ENCODE measurements around the gene KIRREL3. TPM values are rescaled to one million over a fixed set of nuclear protein-coding genes. Genes with fewer than 3 reads are reported as not detected.

KIRREL3 gene
- total RNA-seq, 3 donors from 2014 or later = 0.32 to 0.33 TPM; not detected in 1

DNA sequence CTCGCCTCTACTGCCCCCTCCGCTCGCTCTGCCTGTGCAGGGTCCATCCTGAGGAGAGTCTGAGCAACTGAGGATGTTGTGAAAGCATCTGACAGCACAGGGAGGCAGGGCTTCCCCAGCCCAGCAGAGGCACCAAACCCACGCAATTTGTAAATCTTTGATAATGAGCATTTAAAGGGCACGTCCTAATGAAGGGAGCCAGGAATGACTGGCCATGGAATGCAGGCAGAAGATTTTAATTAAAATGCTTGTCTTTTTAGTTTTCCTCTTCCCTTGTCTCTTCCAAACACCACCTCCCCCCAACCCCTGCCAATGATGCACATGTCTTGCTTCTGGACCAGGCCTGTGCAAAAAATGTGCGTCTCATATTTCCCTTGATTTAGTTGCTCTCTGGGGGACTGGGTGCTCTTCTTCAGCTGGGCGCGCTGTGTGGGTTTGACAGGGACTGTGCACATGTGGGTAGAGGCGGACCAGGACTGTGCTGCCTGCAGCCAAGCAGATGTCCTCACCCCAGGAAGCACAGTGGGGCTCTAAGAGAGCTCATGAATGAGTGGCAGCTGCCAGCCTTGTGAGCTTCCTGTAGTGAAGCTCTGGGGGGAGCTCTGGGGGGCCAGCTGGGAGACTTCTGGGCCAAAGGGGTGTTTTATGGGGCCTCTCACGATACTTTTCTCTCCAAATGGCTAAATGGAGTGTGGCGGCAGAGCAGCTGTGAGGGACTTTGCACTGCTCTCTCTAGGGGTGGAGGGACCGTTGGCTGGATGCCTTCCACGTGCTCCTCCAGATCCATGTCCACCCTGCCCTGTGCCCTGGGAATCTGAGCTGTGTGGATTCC, 371.6 kb downstream of the KIRREL3 start:
- DNase-seq (ENCODE audit: low spot score in 2 of 2) = no peak
- Histone ChIP-seq H3K36me3 (no peaks in the 10 kb centered on the region), H3K9me3 (no peaks in the 10 kb centered on the region), H3K4me1 (no peaks in the 10 kb centered on the region), H3K27me3 (no peaks in the 10 kb centered on the region), H3K27ac (no peak overlapping the region), H3K4me3 (no peak overlapping the region)
- intact Hi-C loops (cut with DNase I; ENCODE audit: low total_unique reads) = no loop called here
- TF ChIP-seq, protein P1, sequence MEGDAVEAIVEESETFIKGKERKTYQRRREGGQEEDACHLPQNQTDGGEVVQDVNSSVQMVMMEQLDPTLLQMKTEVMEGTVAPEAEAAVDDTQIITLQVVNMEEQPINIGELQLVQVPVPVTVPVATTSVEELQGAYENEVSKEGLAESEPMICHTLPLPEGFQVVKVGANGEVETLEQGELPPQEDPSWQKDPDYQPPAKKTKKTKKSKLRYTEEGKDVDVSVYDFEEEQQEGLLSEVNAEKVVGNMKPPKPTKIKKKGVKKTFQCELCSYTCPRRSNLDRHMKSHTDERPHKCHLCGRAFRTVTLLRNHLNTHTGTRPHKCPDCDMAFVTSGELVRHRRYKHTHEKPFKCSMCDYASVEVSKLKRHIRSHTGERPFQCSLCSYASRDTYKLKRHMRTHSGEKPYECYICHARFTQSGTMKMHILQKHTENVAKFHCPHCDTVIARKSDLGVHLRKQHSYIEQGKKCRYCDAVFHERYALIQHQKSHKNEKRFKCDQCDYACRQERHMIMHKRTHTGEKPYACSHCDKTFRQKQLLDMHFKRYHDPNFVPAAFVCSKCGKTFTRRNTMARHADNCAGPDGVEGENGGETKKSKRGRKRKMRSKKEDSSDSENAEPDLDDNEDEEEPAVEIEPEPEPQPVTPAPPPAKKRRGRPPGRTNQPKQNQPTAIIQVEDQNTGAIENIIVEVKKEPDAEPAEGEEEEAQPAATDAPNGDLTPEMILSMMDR (IDR thresholded peaks at IDR 0.05) = no peak
- TF ChIP-seq POLR2AphosphoS5 (IDR thresholded peaks at IDR 0.05) (no peak), POLR2A (IDR thresholded peaks at IDR 0.05) (no peak)

DNA sequence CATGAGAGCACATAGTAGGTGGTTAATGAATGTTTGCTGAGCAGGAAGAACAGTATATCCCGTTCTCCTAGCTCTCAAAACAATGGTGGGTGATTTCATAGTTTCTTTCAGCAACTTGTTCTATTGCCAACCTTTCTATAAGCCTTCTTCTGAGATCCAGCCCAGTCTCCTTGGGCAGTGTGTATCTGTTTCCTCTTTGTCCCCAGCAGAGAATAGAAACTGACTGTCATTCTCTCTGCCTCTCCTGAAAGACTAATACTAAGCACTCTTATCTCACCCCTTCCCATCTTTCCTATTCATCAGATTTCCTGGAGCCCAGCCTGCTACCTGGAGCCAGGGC, 372.1 kb downstream of the KIRREL3 start:
- Histone ChIP-seq H3K27me3 (no peaks in the 10 kb centered on the region), H3K9me3 (no peaks in the 10 kb centered on the region), H3K4me3 (no peak overlapping the region), H3K36me3 (no peaks in the 10 kb centered on the region), H3K4me1 (no peaks in the 10 kb centered on the region), H3K27ac (no peak overlapping the region)
- intact Hi-C loops (cut with DNase I; ENCODE audit: low total_unique reads) = no loop called here
- no peak for DNase-seq (ENCODE audit: low spot score in 2 of 2)
- TF ChIP-seq, protein P1 (IDR thresholded peaks at IDR 0.05) = no peak
- TF ChIP-seq POLR2A (IDR thresholded peaks at IDR 0.05) (no peak), POLR2AphosphoS5 (IDR thresholded peaks at IDR 0.05) (no peak)

DNA sequence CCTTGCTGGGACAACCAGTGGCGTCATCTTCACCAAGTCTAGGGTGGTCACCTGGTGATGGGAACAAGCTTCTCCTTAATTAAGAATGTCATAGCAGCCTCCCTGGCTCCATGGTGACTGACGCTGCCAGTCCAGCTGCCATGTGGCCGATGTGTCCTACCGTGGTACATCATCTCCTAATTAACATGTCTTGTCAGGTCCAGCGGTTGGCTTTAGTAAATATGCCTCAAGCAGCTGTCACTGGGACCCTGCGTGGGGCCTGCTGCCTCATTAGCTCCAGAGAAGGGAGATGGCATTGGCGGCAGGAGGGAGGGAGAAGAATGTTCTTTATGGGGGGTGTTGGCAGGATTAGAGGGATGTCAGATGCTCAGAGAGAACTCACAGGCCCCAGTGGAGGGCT, 373.1 kb downstream of the KIRREL3 start:
- Histone ChIP-seq H3K27me3 (no peaks in the 10 kb centered on the region), H3K27ac (no peak overlapping the region), H3K9me3 (no peaks in the 10 kb centered on the region), H3K36me3 (no peaks in the 10 kb centered on the region), H3K4me1 (no peaks in the 10 kb centered on the region), H3K4me3 (no peak overlapping the region)
- DNase-seq (ENCODE audit: low spot score in 2 of 2) = no peak
- TF ChIP-seq POLR2A (IDR thresholded peaks at IDR 0.05) (no peak), POLR2AphosphoS5 (IDR thresholded peaks at IDR 0.05) (no peak)
- TF ChIP-seq, protein P1 (IDR thresholded peaks at IDR 0.05) = no peak
- intact Hi-C loops (cut with DNase I; ENCODE audit: low total_unique reads) = no loop called here

DNA sequence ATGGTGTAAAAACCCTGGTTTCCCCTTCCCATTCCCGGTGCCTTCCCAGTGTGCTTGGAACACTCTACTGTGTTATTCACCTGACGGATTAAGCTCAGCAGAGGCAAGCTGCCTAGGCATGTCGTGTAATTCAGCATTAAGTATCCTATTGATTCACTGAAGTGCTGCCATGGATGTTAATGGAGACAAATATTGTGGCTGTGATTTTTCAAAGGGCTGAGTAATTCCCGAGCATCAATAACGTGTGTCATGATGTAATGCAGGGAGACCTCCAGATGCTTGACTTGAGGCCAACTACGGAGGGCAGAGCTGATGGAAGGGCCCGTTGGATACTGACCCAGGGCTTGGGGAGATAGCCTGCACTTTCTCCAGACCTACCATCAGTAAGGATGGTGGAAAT, 376.1 kb downstream of the KIRREL3 start:
- Histone ChIP-seq H3K4me1 (no peaks in the 10 kb centered on the region), H3K27me3 (no peaks in the 10 kb centered on the region), H3K27ac (no peak overlapping the region), H3K36me3 (no peaks in the 10 kb centered on the region), H3K4me3 (no peak overlapping the region), H3K9me3 (no peaks in the 10 kb centered on the region)
- intact Hi-C loops (cut with DNase I; ENCODE audit: low total_unique reads) = no loop called here
- TF ChIP-seq, protein P1 (IDR thresholded peaks at IDR 0.05) = no peak
- TF ChIP-seq POLR2A (IDR thresholded peaks at IDR 0.05) (no peak), POLR2AphosphoS5 (IDR thresholded peaks at IDR 0.05) (no peak)
- DNase-seq (ENCODE audit: low spot score in 2 of 2) = no peak

DNA sequence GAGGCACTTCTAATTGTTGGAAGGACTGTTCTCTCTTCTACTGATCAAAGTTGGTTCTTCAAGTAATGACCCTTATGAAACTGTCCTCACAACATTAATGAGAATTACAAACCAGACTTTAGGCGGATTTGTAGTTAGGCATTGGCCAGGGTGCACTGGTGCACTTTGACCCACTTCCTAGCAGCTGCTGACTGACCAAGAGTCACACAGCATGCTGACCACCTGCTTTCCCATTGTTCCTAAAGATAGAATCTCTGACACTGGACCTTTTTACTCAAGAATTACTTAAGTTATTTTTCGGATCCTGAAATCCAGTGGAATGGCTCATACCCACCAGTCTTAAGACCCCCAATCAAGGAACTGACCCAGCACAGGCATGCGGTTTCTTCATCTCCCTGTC, 381.1 kb downstream of the KIRREL3 start:
- Histone ChIP-seq H3K4me1 (no peaks in the 10 kb centered on the region), H3K9me3 (no peaks in the 10 kb centered on the region), H3K27ac (no peak overlapping the region), H3K27me3 (no peaks in the 10 kb centered on the region), H3K36me3 (no peaks in the 10 kb centered on the region), H3K4me3 (no peak overlapping the region)
- intact Hi-C loops (cut with DNase I; ENCODE audit: low total_unique reads) = no loop called here
- no peak for TF ChIP-seq POLR2A (IDR thresholded peaks at IDR 0.05)
- DNase-seq (ENCODE audit: low spot score in 2 of 2) = no peak
